ENCODE data around the gene TTYH2. TPM values are rescaled to one million over a fixed set of nuclear protein-coding genes. Genes with fewer than 3 reads are reported as not detected.
"Not testable (repeated sequence)": the region's sequence is repeated elsewhere in the genome, so short reads cannot be mapped to it uniquely, and the experiment has no call there.

The TTYH2 gene
- total RNA-seq, 1 experiment from 2014 or later = 0.40 TPM

GRCh38 chr17:74259667-74260524, 46.5 kb downstream of the TTYH2 start:
- no peak for DNase-seq (ENCODE audit: low read depth)

GRCh38 chr17:74260525-74260850, 47.1 kb downstream of the TTYH2 start:
- DNase-seq (ENCODE audit: low read depth) = no peak

- no peak for DNase-seq (ENCODE audit: low read depth)
These were observed 49.2 kb downstream of the TTYH2 start for GRCh38 chr17:74262601-74263000.

GRCh38 chr17:74267054-74267453, 53.7 kb downstream of the TTYH2 start:
- DNase-seq (ENCODE audit: low read depth) = not testable (repeated sequence)

GRCh38 chr17:74267579-74267978, 54.2 kb downstream of the TTYH2 start:
- DNase-seq (ENCODE audit: low read depth) = no peak

GRCh38 chr17:74267987-74268499, 54.7 kb downstream of the TTYH2 start:
- no peak for DNase-seq (ENCODE audit: low read depth)

GRCh38 chr17:74268558-74268957, 55.2 kb downstream of the TTYH2 start:
- peak; percentile 11 for DNase-seq (ENCODE audit: low read depth)

- DNase-seq (ENCODE audit: low read depth) = no peak
These were observed 57.0 kb downstream of the TTYH2 start for GRCh38 chr17:74270333-74270732.

- DNase-seq (ENCODE audit: low read depth) = no peak
These were observed 57.9 kb downstream of the TTYH2 start for GRCh38 chr17:74271281-74271680.

GRCh38 chr17:74271901-74272561, 58.7 kb downstream of the TTYH2 start:
- no peak for DNase-seq (ENCODE audit: low read depth)

GRCh38 chr17:74272731-74273201, 59.4 kb downstream of the TTYH2 start:
- no peak for DNase-seq (ENCODE audit: low read depth)

- no peak for DNase-seq (ENCODE audit: low read depth)
These were observed 60.8 kb downstream of the TTYH2 start, which contains the start of gene DNAI2 for GRCh38 chr17:74274060-74274708. TSS of gene DNAI2 (plus strand) at chr17:74274234. CDS start at chr17:74281818, 7,584 bp downstream.

- no peak for DNase-seq (ENCODE audit: low read depth)
These were observed 61.5 kb downstream of the TTYH2 start for GRCh38 chr17:74274709-74275340.

GRCh38 chr17:74276051-74276476, 62.7 kb downstream of the TTYH2 start:
- no peak for DNase-seq (ENCODE audit: low read depth)

GRCh38 chr17:74276541-74277009, 63.2 kb downstream of the TTYH2 start:
- no peak for DNase-seq (ENCODE audit: low read depth)

- no peak for DNase-seq (ENCODE audit: low read depth)
These were observed 64.6 kb downstream of the TTYH2 start for GRCh38 chr17:74277935-74278334.

GRCh38 chr17:74279617-74280016, 66.2 kb downstream of the TTYH2 start:
- DNase-seq (ENCODE audit: low read depth) = not testable (repeated sequence)

- DNase-seq (ENCODE audit: low read depth) = no peak
These were observed 66.7 kb downstream of the TTYH2 start for GRCh38 chr17:74280093-74280513.

GRCh38 chr17:74281799-74282198, 68.4 kb downstream of the TTYH2 start:
- no peak for DNase-seq (ENCODE audit: low read depth)

GRCh38 chr17:74282274-74282586, 68.9 kb downstream of the TTYH2 start:
- not testable (repeated sequence) for DNase-seq (ENCODE audit: low read depth)
